SK-N-SH (cell line): ENCODE data around the gene ARHGAP42. TPM values are rescaled to one million over a fixed set of nuclear protein-coding genes. Genes with fewer than 3 reads are reported as not detected.

Experiments used
- CTCF ChIA-PET: fragments of 300-600, 350-600 bp; formaldehyde crosslinking; extraction: SDS; loops from one replicate; lab custom pipeline; 2021; lab: Yijun Ruan, JAX
- POLR2A ChIA-PET: fragments of 350-600 bp; sonication (Branson Sonifier 250); formaldehyde crosslinking; extraction: SDS; loops from one replicate; lab custom pipeline; 2020; ENCODE audit warnings: antibody characterized with exemption, inconsistent platforms; lab: Yijun Ruan, JAX
- DNase-seq: peaks from one replicate; pipeline ENCODE4 v3.0.0; 2012
- H2AFZ ChIP-seq: fragments of 200-600 bp; sonication (generic); 2 replicates; pipeline ENCODE4 v1.8.1; 2016; ENCODE audit warnings: antibody characterized with exemption, mild to moderate bottlenecking, low read depth
- H3F3A ChIP-seq: fragments of 200-600 bp; sonication (generic); replicated peaks from 2 replicates; pipeline ENCODE3; 2016; ENCODE audit warnings: antibody characterized with exemption, mild to moderate bottlenecking; ENCODE audit not compliant: insufficient read depth
- H3K27ac ChIP-seq, 2 experiments: fragments of 200-500 bp in 1 of 2; fragments of 200-600 bp in 1 of 2; sonication (Bioruptor generic) in 1 of 2; sonication (generic), shearing (Covaris generic) in 1 of 2; 2 replicates each; pipeline versions ENCODE4 v1.5.1 to v1.6.1; 2014 to 2016; ENCODE audit warnings: low read depth in 2 of 2, inconsistent platforms in 1 of 2, low read length in 1 of 2, mild to moderate bottlenecking in 1 of 2, mixed read lengths in 1 of 2
- H3K27me3 ChIP-seq: fragments of 200-600 bp; sonication (generic), shearing (Covaris generic); 2 replicates; pipeline ENCODE4 v1.6.1; 2016; ENCODE audit warnings: mixed run types; ENCODE audit not compliant: insufficient read depth
- H3K36me3 ChIP-seq, 2 experiments: fragments of 200-500 bp in 1 of 2; fragments of 200-600 bp in 1 of 2; sonication (Bioruptor generic) in 1 of 2; sonication (generic) in 1 of 2; replicated peaks in 1 of 2; 2 replicates each; pipeline versions ENCODE3 to v1.5.1; 2014 to 2016; ENCODE audit warnings: low read length in 1 of 2, mild to moderate bottlenecking in 1 of 2; ENCODE audit not compliant: insufficient read depth in 2 of 2, control insufficient read depth in 1 of 2
- H3K4me1 ChIP-seq, 2 experiments: fragments of 200-500 bp in 1 of 2; fragments of 200-600 bp in 1 of 2; sonication (Bioruptor generic) in 1 of 2; sonication (generic), shearing (Covaris generic) in 1 of 2; 2 replicates each; pipeline versions ENCODE4 v1.5.1 to v1.6.1; 2014 to 2016; ENCODE audit warnings: low read depth in 1 of 2, low read length in 1 of 2, mixed run types in 1 of 2; ENCODE audit not compliant: insufficient read depth in 2 of 2, control insufficient read depth in 1 of 2
- H3K4me2 ChIP-seq: fragments of 200-600 bp; sonication (generic), shearing (Covaris generic); 2 replicates; pipeline ENCODE4 v1.6.1; 2017; ENCODE audit warnings: mixed run types
- H3K4me3 ChIP-seq, 2 experiments: fragments of 200-500 bp in 1 of 2; fragments of 200-600 bp in 1 of 2; sonication (Bioruptor generic) in 1 of 2; sonication (generic), shearing (Covaris generic) in 1 of 2; 2 replicates each; pipeline versions ENCODE4 v1.5.1 to v1.8.1; 2014 to 2016; ENCODE audit warnings: low read depth in 2 of 2, inconsistent platforms in 1 of 2, low read length in 1 of 2, mild to moderate bottlenecking in 1 of 2, mixed read lengths in 1 of 2, moderate library complexity in 1 of 2
- H3K79me2 ChIP-seq: fragments of 200-600 bp; sonication (generic); 2 replicates; pipeline ENCODE4 v1.8.1; 2017; ENCODE audit warnings: mild to moderate bottlenecking; ENCODE audit not compliant: insufficient read depth
- H3K9ac ChIP-seq: fragments of 200-600 bp; sonication (generic); 2 replicates; pipeline ENCODE4 v1.6.1; 2017; ENCODE audit warnings: mixed run types
- H3K9me2 ChIP-seq: fragments of 200-600 bp; sonication (generic); 2 replicates; pipeline ENCODE4 v1.6.1; 2017; ENCODE audit warnings: mixed run types
- H3K9me3 ChIP-seq: fragments of 200-600 bp; sonication (generic); 2 replicates; pipeline ENCODE4 v1.6.1; 2017; ENCODE audit warnings: mixed run types, mild to moderate bottlenecking, moderate library complexity
- H4K20me1 ChIP-seq: fragments of 200-600 bp; sonication (generic); 2 replicates; pipeline ENCODE4 v1.6.1; 2017; ENCODE audit warnings: mild to moderate bottlenecking, mixed run types; ENCODE audit not compliant: insufficient read depth
- ELF1 ChIP-seq: IDR thresholded peaks from 2 replicates; pipeline ENCODE4 v1.4.0; 2012
- FOXM1 ChIP-seq: IDR thresholded peaks from 2 replicates; pipeline ENCODE4 v1.4.0; 2012; ENCODE audit warnings: low read depth, mild to moderate bottlenecking
- GABPA ChIP-seq: IDR thresholded peaks from 2 replicates; pipeline ENCODE4 v1.4.0; 2012; ENCODE audit warnings: low read depth, mild to moderate bottlenecking
- GATA2 ChIP-seq: sonication (generic); formaldehyde crosslinking; IDR thresholded peaks from 2 replicates; pipeline ENCODE4 v1.5.0; 2020; ENCODE audit warnings: mild to moderate bottlenecking, missing genetic modification reagents
- MAX ChIP-seq: IDR thresholded peaks from 2 replicates; pipeline ENCODE4 v1.4.0; 2012; ENCODE audit warnings: low read depth
- PBX3 ChIP-seq: IDR thresholded peaks from 2 replicates; pipeline ENCODE4; 2012
- RCOR1 ChIP-seq: fragments of 150-350 bp; IDR thresholded peaks from 2 replicates; pipeline ENCODE4 v1.6.1; 2017; ENCODE audit warnings: antibody characterized with exemption, low read length
- TCF12 ChIP-seq: IDR thresholded peaks from 2 replicates; pipeline ENCODE4 v1.4.0; 2012
- YY1 ChIP-seq: IDR thresholded peaks from 2 replicates; pipeline ENCODE4 v1.4.0; 2012; ENCODE audit warnings: low read depth, mild to moderate bottlenecking
- WGBS: methylation state at CpG from one replicate; pipeline ENCODE4 v1.1.6; 2017; ENCODE audit warnings: low lambda C conversion rate; 5-methylcytosine and 5-hydroxymethylcytosine counted together
- polyA plus RNA-seq, 3 experiments: library from polyadenylated mRNA; depleted of rRNA; stranded (reverse); fragments of >200 nt; gene quantifications; 2 replicates each; pipeline ENCODE4 v1.2.3, GENCODE V29; 2012
- TF ChIP-seq, protein P1 (sequence below): fragments of 150-350 bp; IDR thresholded peaks from 2 replicates; pipeline ENCODE4 v1.6.1; 2017; ENCODE audit warnings: antibody characterized with exemption, low read length, low read depth, borderline replicate concordance
- TF ChIP-seq, protein P2 (sequence below): fragments of 200-600 bp; sonication (generic); IDR thresholded peaks from 2 replicates; pipeline ENCODE4 v1.6.1; 2017; ENCODE audit warnings: antibody characterized with exemption, mild to moderate bottlenecking, moderate library complexity
- TF ChIP-seq, protein P3 (sequence below): fragments of 150-350 bp; IDR thresholded peaks from 2 replicates; pipeline ENCODE4 v1.6.1; 2016; ENCODE audit warnings: mild to moderate bottlenecking, low read depth, low read length
- TF ChIP-seq, protein P4 (sequence below): IDR thresholded peaks from 2 replicates; pipeline ENCODE4 v1.6.1; 2012; ENCODE audit warnings: mild to moderate bottlenecking, low read depth, low read length, moderate library complexity

The ARHGAP42 gene
- polyA plus RNA-seq, 1 of the 3 experiments (the other 2 are of a cell fraction), result 0.02 TPM

DNA sequence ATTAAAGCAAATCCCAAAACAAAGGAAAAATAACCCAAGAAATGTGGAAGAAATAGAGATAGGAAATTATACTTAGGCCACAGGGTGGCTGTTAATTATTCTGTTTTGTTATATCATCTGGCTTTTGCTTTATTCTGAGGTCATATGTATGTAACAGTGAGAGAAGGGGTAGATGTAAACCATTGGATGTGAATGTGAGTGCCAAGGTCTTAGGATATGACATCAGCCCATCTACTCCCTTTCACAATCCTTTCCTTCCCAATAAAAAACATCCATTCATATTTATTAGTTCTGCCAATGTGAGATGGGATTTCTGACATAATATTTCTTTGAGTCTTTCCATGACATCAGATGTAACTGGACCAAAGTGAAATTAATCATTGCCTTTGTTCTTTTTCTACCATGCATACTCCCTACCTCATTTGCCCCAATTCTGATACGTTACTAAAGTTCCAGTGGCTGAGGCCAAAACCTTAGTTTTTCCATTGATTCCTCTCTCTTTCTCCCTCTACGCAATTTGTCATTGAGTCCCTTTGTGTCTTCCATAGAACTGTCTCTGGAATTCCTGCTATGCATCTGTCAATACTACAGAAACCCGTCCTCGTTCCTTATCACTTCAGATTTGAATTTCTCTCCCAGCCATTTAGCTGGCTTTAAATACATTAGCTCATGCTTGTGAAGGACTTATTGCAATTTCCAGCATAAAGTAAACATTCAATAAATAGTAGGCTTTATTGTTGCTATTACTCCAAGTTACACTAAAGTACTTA lies 170.3 kb downstream of the ARHGAP42 start:
- no peaks in the 10 kb centered on the region for H3K36me3 ChIP-seq
- H3K9ac ChIP-seq, result no peak overlapping the region
- no peaks in the 10 kb centered on the region for H4K20me1 ChIP-seq
- no peaks in the 10 kb centered on the region; the same call in 1 of the 2 replicates for H3K27me3 ChIP-seq
- ChIA-PET POLR2A (no interaction called here), CTCF (no interaction called here)
- H2AFZ ChIP-seq, result no peak overlapping the region
- no peaks in the 10 kb centered on the region for H3K9me2 ChIP-seq
- 36% methylated on average over 4 of the region's 4 CpGs for WGBS
- no peaks in the 10 kb centered on the region for H3K4me1 ChIP-seq
- H3K27ac ChIP-seq, result no peak overlapping the region
- no peak for DNase-seq
- TF ChIP-seq YY1 (no peak), ELF1 (no peak), FOXM1 (no peak), RCOR1 (no peak), TCF12 (no peak), MAX (no peak)
- TF ChIP-seq, protein P1, sequence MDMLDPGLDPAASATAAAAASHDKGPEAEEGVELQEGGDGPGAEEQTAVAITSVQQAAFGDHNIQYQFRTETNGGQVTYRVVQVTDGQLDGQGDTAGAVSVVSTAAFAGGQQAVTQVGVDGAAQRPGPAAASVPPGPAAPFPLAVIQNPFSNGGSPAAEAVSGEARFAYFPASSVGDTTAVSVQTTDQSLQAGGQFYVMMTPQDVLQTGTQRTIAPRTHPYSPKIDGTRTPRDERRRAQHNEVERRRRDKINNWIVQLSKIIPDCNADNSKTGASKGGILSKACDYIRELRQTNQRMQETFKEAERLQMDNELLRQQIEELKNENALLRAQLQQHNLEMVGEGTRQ, result no peak
- no peak overlapping the region for H3K4me2 ChIP-seq
- no peaks in the 10 kb centered on the region for H3K9me3 ChIP-seq
- H3F3A ChIP-seq, result no peaks in the 10 kb centered on the region
- no peak overlapping the region for H3K4me3 ChIP-seq
- H3K79me2 ChIP-seq, result no peaks in the 10 kb centered on the region

- no peak for DNase-seq
- H3K9me2 ChIP-seq, result no peaks in the 10 kb centered on the region
- no peak overlapping the region for H3K4me3 ChIP-seq
- H3K4me2 ChIP-seq, result no peak overlapping the region
- H3K4me1 ChIP-seq, result 0 out of 4 replicates have a peak, but pooled peaks cover 0 to 3% of the 10 kb centered on the region in 2 experiments
- no peaks in the 10 kb centered on the region; the same call in 1 of the 2 replicates for H3K27me3 ChIP-seq
- WGBS, result 14% methylated on average over 7 of the region's 7 CpGs
- no peaks in the 10 kb centered on the region for H3K9me3 ChIP-seq
- no peaks in the 10 kb centered on the region for H3F3A ChIP-seq
- no peaks in the 10 kb centered on the region for H3K79me2 ChIP-seq
- no peak overlapping the region for H3K9ac ChIP-seq
- no peaks in the 10 kb centered on the region for H4K20me1 ChIP-seq
- CTCF ChIA-PET, result no interaction called here
- no peak overlapping the region for H3K27ac ChIP-seq
- no peak overlapping the region for H2AFZ ChIP-seq
- POLR2A ChIA-PET, result no interaction called here
- no peaks in the 10 kb centered on the region for H3K36me3 ChIP-seq
- TF ChIP-seq, protein P1, result no peak
- TF ChIP-seq, protein P2, sequence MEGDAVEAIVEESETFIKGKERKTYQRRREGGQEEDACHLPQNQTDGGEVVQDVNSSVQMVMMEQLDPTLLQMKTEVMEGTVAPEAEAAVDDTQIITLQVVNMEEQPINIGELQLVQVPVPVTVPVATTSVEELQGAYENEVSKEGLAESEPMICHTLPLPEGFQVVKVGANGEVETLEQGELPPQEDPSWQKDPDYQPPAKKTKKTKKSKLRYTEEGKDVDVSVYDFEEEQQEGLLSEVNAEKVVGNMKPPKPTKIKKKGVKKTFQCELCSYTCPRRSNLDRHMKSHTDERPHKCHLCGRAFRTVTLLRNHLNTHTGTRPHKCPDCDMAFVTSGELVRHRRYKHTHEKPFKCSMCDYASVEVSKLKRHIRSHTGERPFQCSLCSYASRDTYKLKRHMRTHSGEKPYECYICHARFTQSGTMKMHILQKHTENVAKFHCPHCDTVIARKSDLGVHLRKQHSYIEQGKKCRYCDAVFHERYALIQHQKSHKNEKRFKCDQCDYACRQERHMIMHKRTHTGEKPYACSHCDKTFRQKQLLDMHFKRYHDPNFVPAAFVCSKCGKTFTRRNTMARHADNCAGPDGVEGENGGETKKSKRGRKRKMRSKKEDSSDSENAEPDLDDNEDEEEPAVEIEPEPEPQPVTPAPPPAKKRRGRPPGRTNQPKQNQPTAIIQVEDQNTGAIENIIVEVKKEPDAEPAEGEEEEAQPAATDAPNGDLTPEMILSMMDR, result no peak
- TF ChIP-seq GATA2 (CRISPR knock-in tag) (no peak), ELF1 (no peak), GABPA (no peak), PBX3 (no peak)
- TF ChIP-seq, protein P3, sequence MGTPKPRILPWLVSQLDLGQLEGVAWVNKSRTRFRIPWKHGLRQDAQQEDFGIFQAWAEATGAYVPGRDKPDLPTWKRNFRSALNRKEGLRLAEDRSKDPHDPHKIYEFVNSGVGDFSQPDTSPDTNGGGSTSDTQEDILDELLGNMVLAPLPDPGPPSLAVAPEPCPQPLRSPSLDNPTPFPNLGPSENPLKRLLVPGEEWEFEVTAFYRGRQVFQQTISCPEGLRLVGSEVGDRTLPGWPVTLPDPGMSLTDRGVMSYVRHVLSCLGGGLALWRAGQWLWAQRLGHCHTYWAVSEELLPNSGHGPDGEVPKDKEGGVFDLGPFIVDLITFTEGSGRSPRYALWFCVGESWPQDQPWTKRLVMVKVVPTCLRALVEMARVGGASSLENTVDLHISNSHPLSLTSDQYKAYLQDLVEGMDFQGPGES, result no peak
- TF ChIP-seq, protein P4, sequence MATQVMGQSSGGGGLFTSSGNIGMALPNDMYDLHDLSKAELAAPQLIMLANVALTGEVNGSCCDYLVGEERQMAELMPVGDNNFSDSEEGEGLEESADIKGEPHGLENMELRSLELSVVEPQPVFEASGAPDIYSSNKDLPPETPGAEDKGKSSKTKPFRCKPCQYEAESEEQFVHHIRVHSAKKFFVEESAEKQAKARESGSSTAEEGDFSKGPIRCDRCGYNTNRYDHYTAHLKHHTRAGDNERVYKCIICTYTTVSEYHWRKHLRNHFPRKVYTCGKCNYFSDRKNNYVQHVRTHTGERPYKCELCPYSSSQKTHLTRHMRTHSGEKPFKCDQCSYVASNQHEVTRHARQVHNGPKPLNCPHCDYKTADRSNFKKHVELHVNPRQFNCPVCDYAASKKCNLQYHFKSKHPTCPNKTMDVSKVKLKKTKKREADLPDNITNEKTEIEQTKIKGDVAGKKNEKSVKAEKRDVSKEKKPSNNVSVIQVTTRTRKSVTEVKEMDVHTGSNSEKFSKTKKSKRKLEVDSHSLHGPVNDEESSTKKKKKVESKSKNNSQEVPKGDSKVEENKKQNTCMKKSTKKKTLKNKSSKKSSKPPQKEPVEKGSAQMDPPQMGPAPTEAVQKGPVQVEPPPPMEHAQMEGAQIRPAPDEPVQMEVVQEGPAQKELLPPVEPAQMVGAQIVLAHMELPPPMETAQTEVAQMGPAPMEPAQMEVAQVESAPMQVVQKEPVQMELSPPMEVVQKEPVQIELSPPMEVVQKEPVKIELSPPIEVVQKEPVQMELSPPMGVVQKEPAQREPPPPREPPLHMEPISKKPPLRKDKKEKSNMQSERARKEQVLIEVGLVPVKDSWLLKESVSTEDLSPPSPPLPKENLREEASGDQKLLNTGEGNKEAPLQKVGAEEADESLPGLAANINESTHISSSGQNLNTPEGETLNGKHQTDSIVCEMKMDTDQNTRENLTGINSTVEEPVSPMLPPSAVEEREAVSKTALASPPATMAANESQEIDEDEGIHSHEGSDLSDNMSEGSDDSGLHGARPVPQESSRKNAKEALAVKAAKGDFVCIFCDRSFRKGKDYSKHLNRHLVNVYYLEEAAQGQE, result no peak
Measured at GRCh38 chr11:100860318-100861155, 173.4 kb downstream of the ARHGAP42 start.
